ENCODE results near the gene PTTG1IP. TPM values are rescaled to one million over a fixed set of nuclear protein-coding genes. Genes with fewer than 3 reads are reported as not detected.
A peak's percentile ranks its signal among the peaks of the same experiment; 100 is the strongest.
"Not testable (repeated sequence)": the region's sequence is repeated elsewhere in the genome, so short reads cannot be mapped to it uniquely, and the experiment has no call there.

PTTG1IP gene
- total RNA-seq, 1 experiment from 2014 or later = 116 TPM

DNA sequence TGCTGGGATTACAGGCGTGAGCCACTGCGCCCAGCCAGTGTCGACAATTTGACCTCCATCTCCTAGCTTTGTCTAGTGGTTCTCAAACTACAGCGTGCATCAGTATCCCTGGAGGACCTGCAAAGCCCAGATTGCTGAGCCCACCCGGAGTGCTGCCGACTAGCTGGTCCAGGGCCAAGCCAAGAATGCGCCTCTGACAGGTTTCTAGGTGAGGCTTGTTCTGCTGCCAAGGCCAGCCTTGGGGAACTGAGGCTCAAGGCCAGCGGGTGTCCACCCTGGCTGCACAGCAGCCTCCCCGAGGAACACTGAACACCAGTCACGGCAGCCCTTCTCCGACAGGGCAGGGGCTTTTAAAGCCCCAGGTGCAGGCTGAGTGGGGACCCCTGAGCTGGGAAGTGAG lies 9.8 kb upstream of the PTTG1IP start:
- DNase-seq (ENCODE audit: low spot score) = no peak

DNA sequence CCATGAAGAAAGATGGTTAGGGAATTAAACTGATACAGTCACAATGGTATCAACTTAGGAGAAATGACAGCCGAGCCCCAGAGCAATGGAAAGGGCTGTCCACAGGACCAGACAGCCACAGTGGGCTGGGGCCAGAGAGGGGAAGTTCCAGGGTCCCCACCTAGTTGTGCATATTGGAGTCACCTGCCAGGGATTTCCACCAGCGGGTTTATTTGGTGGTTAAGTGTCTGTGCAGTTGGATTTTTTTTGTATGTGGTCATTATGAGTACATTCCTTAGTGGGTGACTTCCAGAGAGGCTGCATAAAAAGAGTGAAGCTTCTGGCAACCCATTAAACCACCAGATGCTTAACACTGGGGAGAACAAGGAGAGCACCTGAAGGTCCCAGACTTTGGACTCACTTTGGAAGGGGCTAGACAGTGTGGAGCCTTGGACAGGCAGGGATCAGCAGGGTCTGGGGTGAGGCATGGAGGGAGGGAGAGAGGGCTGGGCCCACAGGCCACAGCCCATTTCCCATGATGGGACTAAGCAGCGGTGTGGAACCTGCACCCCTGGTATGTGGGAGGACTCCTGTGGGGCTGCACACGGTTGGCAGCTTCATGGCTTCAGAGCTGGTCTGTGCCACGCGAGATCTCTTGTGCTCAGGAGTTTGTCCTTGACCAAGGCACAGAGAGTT lies 7.8 kb upstream of the PTTG1IP start:
- DNase-seq (ENCODE audit: low spot score) = no peak

DNA sequence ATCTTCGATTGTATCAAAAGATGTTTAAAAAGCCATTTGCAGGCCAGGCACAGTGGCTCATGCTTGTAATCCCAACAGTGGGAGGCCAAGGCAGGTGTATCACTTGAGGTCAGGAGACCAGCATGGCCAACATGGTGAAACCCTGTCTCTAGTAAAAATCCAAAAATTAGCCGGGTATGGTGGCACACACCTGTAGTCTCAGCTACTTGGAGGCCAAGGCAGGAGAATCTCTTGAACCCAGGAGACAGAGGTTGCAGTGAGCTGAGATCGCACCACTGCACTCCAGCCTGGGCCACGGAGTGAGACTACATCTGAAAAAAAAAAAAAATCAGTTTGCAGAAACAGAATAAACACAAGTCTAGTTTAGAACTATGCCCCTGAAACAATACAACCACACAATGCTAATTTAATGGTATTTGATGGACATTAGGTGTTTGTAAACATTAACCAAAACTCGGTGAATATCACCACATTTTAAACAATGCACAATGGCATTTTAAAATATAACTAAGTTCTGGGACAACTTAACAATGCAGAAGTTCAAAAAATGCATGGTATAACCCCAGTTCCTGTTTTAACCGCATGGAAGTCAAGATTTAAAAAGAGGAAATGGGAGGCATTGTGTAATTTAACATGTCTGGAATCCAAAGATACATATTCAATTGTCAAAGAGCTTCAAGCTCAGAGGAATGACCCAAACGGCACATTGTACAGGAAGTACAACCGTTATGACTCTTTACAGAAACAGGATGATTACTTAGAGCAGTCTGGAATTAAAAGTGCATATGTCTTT lies 7.1 kb upstream of the PTTG1IP start:
- no peak for DNase-seq (ENCODE audit: low spot score)

DNA sequence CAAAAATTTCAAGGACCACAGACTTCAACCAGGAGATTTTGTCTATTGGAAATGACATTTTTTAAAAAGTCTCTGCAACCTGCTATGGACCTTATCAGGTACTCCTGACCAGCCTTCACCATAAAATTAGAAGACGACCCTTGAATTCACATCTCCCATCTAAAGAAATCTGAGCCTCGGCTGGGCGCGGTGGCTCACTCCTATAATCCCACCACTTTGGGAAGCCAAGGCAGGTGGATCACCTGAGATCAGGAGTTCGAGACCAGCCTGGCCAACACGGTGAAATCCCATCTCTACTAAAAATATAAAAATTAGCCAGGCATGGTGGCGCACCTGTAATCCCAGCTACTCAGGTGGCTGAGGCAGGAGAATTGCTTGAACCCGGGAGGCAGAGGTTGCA lies 5.7 kb upstream of the PTTG1IP start:
- not testable (repeated sequence) for DNase-seq (ENCODE audit: low spot score)

DNA sequence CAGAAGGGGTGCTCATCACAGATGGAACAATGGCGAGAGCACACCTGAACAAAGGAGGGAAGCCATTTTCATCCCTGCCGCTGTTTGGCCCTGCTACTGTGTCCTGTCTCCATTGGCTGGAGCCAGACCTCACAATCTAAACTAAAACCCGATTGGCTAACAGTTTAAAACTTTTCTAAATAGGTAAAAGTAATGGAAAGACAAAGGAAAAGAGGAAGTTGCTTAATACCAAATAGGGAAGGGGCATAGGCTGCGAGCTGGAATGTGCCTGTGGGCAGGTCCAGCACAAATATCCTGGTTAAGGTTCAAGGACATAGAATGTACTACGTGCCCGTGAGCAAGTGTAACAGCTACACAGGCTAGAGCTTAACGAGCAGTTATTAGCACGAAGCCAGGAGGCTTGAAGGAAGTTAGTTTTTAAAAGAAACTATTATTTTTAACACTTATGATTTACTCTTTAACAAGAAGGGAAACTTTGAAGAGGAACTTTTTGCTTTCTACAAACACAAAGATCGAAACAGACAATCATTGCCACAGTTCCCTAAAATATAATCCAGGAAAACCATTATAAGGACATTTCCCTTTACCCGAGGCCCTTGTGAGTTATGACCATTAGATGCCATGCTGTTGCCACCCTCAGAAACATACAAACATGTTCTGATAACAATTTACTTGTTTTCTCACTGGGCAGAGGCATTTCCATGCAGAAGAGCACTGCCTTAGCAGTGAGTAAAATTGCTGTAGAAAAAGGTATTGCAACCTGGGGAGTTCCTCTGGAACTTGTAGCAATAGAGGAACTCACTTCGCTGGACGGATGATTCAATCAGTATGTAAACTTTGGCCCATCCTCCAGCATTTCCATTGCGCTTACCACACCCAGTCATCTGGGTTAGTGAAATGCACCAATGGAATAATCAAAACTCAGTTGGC lies 4.8 kb upstream of the PTTG1IP start:
- no peak for DNase-seq (ENCODE audit: low spot score)

DNA sequence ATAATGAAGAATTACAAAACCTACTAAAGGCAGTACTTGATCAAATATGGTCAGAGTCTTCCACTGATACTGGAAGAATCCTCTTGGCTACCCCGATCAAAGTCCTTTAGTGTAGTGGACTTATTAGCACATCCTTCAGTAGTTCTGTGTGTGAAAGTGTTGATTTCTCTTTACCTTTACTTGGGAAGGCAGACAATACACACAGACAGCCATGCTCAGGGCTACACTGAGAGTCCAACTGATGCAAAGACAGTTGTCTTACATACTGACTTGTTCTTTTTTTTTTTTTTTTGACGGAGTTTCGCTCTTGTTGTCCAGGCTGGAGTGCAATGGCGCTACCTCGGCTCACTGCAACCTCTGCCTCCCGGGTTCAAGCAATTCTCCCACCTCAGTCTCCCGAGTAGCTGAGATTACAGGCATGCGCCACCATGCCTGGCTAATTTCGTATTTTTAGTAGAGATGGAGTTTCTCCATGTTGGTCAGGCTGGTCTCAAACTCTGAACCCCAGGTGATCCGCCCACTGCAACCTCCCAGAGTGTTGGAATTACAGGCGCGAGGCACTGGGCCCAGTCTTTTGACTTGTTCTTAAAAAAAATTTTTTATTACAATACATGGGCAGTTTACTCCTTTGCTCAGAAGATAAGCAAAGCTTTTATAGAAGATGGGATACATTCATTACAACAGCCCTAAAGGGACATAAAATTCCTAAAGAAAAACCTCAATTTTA lies 3.5 kb upstream of the PTTG1IP start:
- no peak for DNase-seq (ENCODE audit: low spot score)

DNA sequence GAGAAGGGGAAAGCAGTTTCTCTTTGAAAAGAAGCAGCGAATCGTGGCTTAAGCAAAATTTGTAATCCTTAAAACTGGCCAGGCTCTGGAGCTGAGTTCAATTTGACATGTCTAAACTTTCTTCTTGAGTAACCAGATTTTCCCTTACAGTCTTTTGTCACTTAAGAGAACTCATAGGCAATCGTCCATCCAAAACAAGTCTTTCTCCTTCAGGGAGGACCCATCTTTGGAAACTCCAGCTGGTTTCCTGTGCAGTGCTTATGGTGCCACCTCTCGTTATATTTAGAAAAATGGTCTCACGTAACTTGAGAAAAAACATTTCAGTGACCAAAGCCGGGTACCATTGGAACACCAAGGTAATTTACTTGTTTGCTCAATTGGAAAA lies 1.8 kb upstream of the PTTG1IP start:
- peak; percentile 28 for DNase-seq (ENCODE audit: low spot score)

DNA sequence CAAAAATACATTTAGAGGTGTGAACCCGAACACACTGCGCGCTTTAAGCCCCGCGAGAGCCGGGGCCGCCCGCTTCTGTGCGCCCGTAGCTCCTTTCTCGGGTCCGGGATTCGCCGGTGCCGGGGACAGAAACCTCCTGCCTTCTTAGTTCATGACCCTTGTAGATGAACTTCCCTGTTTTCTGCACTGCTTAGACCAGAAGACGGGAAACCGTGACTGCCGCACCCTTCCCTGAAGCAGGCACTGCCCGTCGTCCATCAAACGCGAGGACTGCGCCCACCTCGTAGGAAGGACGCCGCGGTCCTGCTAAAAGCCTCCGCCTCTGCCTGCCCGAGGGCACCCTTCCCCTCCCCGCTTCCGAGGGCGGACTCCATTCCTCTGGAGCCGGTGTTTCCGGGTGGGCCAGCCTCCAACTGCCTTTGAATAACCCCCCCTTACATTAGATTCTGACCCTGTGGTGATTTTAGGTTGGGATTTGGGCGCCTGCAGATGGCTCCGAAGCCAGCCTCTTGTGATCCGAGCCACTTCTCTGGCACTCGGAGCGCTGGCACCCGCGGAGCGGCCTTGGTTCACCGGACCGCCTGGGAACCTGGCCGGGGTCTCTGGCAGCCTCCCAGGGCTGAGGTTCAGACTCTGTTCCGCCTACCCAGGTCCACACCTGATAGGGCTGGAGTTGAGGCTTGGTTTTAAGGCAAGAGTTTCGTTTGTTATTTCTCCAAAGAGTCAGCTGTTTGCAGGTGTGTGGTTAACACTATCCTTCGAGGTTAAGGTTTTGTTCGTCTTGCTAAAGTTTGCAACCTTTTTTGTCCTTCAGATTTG lies 1.2 kb upstream of the PTTG1IP start:
- no peak for DNase-seq (ENCODE audit: low spot score)

DNA sequence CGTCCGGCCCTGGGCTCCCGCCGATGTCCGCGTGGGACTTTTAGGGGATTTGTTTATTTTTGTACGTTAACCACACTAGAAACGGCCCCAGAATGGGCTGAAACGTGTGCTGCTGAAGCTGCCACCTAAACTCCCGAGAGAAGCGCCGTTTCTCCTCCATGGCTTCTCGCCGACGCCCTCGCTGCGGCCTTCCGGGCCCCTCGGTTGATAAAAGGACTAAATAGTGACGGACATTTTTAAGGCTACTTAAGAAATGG lies 678 bp upstream of the PTTG1IP start:
- no peak for DNase-seq (ENCODE audit: low spot score)

DNA sequence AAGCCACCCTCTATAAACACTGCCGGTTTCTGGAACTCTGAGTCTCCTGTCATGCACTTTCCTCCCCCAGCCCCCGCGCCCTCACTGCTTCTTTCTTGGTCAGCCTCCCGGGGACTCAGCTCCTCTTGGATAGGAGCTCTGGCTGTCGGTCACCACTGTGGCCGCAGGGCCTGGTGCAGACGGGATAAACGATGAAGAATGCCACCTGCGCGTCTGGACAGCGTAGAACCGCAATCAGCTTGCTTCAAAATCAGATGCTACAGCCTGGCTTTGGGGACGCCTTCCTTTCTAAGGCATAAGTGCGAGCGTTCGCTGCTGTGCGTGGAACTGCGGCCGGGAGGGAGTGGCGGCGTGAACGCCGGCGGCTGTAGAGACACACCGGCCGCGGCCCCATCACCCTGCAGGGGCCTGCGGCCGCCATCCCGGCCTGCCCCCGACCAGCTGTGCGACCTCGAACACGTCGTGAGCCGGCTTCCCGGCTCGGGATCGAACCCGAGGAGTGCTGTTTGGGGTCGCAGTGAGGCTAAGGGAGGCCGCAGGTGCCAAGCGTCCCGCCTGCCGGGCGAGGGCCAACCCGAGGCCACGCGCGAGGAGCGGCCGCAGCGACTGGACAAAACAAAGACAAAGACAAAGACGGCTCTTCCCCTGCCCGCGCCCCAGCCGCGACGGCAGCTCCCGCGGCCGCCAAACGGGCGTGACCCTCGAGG lies 688 bp downstream of the PTTG1IP start:
- DNase-seq (ENCODE audit: low spot score) = peak; percentile 11

DNA sequence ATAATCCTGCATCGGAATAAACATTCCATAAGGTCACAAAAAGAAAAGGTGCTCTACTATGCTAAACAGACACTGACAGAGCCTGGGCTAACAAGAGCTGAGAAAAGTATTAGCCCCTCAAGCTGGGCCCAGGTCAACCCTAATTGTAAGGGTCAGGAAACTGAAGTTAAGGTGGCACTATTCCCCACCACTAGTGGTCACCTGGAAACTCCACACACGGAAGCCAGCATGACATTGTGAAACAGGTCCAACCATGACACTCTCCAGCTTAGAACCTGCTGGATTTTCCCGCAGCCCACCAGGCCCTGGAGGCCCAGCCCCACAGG lies 1.2 kb downstream of the PTTG1IP start:
- DNase-seq (ENCODE audit: low spot score) = peak; percentile 46

DNA sequence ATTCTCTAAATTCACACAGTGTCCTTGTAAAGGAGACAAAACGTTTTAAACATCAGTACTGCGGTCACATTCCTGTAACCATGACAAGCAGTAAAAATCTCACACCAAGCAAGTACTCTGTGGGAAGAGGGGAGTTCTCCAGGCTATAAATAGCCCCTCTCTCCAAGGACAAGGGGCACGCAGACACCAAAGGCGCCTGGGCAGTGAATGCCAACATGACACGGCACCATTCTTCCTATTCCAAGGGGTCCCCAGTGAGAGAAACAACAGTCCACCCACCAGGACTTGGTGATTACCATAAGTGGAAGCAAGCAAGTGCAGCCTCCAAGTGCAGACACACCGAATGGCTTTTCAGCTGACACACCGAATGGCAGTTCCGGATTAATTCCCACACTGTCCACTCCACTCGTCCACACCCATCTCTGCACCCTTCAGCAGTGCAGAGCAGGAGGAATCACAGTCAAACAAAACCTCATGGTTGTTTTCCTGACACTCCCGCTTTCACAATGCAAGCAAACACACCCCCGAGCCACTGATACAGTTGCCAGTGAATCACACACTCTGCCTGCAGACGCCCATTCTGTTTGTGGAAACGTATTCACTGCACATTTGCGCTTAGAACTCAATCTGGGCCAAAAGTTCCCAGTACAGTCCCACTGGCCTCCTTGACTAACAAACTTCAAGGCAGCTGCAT lies 1.8 kb downstream of the PTTG1IP start:
- peak; percentile 12 for DNase-seq (ENCODE audit: low spot score)

DNA sequence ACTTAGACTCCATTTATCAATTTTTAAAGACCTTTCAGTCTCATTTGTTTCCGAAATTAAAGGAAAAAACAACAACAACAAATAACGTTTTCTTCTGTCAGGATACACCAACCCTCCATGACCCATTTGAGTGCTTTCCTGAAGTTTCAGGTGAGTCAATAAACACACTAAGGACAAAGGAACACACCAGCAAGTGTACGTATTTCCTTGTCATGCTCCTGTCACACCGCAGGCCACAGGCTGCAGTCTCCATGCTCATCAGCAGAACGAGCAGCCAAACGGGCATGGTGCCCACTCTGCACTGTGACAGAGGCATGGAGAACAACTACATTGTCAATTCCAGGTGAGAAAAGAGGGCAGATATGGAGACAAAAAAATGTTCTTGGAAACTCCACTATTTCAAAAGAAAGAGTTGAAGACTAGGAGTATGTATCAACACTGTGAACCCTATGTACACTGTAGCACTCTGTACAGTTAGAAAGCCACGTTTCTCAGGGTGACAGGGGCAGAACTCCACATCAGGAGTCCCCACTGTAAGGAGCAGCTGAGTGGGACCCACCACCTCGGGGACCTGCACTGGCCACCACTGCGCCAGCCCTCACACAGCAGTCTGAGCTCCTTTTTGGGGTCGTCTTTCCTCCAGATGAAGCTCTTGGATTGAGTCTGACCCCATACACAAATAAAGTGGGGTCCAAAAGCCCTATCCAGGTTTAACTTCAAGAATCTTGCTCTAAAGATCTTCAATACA lies 2.6 kb downstream of the PTTG1IP start:
- DNase-seq (ENCODE audit: low spot score) = peak; percentile 47

DNA sequence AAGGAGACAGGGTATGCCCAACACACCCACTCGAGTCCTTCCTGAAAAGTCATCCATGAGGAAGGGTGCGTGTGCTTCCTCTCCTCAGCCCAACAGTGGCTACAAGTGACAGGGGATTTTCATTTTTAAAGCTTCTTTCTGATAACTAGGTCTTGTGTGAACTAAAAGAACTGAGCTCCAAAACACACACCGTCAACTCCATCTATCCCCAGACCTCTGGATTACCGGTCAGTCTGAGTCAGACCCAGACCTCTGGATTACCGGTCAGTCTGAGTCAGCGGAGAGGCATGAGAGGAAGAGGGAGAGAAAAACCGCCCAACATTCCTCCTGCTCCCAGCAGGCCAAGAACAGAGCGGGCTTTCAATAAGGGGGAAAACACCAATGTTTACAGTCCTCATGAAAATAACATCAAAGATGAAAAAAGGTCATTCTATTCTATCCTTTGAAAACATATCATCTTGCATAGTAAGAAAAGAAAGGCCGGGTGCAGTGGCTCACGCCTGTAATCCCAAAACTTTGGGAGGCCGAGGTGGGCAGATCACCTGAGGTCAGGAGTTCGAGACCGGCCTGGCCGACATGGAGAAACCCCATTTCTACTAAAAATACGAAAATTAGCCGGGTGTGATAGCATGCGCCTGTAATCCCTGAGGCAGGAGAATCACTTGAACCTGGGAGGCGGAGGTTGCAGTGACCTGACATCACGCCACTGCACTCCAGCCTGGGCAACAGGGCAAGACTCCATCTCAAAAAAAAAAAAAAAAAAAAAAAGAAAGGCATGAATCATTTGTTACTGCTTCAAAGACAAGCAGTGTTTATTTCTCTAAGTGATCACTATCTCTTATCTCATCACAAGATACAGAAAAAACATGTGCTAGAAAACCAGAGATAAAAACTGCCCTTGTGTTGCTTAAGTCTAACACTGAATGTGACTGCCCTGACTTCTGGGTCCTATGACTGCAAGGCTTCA lies 3.4 kb downstream of the PTTG1IP start:
- DNase-seq (ENCODE audit: low spot score) = peak; percentile 79

DNA sequence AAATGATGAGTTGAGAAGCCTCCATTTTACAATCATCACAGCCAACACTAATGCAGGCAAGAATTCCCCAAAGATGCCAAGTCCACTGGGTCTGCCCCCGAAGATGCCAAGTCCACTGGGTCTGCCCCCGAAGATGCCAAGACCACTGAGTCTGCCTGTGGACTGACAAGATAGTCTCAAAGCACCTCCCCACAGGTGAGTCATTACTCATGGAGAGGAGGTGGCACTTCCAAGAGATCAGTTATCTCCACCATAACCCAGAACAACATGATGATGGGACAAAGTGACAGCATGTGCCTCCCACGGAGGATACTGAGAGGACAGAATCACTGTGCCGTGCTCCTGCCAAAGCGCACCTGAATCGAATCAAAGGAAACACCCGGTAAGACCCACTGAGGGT lies 4.8 kb downstream of the PTTG1IP start:
- DNase-seq (ENCODE audit: low spot score) = no peak

DNA sequence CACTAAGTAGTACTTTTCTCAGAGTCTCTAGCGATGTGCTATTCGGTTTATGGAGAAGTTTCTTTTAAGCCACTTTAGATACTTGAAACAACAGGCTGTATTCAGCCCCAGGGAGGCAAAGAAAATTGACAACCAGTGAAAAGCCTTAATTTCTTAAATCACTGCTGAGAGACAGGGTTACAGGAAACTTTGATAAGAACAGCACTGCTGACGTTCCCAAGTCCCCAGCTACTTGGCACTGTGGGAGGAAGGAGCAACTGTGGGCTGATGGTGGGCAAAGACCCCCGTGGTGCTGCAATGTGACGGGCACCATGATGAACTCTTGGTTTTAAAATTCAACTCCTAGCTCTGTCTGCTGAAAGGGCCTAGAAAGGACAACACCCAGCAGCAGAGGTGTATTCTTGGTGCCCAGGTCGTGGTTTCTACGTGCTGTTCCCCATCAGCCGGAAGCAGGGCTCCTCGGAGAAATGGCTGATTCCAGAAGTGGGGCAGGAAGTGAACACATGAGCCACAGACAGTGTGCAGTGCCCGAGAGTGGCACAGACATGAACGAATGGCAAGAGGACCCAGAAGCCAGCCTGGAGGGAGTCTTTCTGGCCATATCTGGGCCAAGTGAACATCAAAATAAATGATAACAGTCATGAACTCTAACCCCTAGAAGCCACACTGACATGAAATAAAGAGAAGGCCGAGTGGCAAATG lies 5.3 kb downstream of the PTTG1IP start:
- DNase-seq (ENCODE audit: low spot score) = no peak

DNA sequence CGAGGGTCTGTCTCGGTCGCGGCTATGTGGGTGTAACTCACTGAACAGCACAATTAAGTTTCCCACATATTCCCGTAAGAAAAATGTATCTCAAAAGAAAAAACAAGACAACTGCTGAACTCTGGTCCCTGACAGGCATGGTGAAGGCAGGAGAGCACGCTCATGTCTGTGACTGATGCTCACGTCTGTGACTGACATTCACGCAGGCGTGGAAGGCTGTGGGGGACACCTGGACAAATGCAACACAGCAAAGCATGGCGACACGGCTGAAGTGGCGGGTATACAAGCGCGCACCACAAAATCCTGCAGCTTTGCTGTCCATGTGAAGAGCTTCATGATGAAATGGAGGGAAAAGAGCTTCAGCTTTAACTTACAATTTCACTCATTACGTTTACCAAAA lies 6.0 kb downstream of the PTTG1IP start:
- DNase-seq (ENCODE audit: low spot score) = no peak

Measured in HT-29 (cell line).